ENCODE data around the gene RBL2. TPM values are rescaled to one million over a fixed set of nuclear protein-coding genes. Genes with fewer than 3 reads are reported as not detected.

The RBL2 gene
- total RNA-seq, 2 donors from 2014 or later, result 109 to 117 TPM

DNA sequence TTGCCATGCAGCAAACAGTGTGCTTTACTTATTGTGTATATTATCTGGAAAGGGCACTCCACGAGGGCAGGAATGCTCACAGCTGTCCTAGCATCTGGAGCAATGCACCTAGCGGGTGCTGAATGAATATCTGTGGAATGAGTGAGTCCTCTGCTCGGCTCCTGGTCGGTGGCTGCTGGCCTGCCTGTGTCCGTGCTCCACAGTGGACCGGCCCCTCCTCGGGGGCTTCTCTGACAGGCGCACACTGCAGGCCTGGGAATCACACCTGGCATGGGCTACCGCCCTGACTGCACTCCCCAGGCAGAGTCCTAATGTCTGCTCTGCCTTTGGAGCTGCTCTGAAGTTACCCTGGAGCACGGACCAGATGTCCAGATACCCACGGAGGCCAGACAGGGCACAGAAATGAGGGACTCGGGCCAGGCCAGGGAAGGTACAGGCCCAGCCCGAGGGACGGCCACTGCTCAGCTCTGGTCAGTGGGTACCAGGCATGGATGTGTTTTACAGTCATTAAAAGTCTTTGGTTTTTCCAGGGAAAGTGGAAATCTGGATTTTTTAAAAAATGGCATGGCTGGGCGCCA lies 89.8 kb downstream of the RBL2 start:
- intact Hi-C loops (cut with DNase I), result no loop called here
- H3K27me3 ChIP-seq (replicated peaks; ENCODE audit: insufficient read depth), result no peaks in the 10 kb centered on the region
- DNase-seq (ENCODE audit: low spot score), result no peak
- TF ChIP-seq POLR2A (IDR thresholded peaks at IDR 0.05), result no peak
- TF ChIP-seq, protein P1, sequence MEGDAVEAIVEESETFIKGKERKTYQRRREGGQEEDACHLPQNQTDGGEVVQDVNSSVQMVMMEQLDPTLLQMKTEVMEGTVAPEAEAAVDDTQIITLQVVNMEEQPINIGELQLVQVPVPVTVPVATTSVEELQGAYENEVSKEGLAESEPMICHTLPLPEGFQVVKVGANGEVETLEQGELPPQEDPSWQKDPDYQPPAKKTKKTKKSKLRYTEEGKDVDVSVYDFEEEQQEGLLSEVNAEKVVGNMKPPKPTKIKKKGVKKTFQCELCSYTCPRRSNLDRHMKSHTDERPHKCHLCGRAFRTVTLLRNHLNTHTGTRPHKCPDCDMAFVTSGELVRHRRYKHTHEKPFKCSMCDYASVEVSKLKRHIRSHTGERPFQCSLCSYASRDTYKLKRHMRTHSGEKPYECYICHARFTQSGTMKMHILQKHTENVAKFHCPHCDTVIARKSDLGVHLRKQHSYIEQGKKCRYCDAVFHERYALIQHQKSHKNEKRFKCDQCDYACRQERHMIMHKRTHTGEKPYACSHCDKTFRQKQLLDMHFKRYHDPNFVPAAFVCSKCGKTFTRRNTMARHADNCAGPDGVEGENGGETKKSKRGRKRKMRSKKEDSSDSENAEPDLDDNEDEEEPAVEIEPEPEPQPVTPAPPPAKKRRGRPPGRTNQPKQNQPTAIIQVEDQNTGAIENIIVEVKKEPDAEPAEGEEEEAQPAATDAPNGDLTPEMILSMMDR (IDR thresholded peaks at IDR 0.05), result no peak
- no peak for TF ChIP-seq POLR2AphosphoS5 (IDR thresholded peaks at IDR 0.05)
- no peaks in the 10 kb centered on the region for H3K36me3 ChIP-seq
- H3K9me3 ChIP-seq, result no peaks in the 10 kb centered on the region
- H3K4me3 ChIP-seq, result no peak overlapping the region
- no peaks in the 10 kb centered on the region for H3K4me1 ChIP-seq (replicated peaks)
- WGBS, result 90% methylated on average over 15 of the region's 15 CpGs
- no peak overlapping the region for H3K27ac ChIP-seq

DNA sequence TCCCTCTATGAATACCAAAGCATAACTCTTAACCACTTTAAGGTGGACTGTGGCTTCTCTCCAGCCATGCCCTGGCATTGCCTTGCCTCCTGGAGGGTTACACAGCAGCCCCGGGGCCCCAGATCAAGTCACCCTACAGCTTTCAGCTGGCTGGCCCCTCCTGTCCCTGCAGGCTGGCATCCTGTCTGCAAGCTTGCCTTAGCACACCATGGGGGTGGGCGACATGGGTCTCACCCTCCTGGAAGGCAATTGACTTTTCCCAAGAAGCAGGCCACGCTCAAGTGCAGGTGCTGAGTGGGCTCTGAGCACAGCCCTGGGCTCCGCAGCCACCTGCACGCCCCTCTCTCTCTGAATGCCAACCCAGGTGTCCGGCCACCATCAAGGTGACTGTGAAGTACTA lies 94.5 kb downstream of the RBL2 start:
- Histone ChIP-seq H3K4me3 (no peak overlapping the region), H3K27ac (no peak overlapping the region), H3K36me3 (no peaks in the 10 kb centered on the region), H3K4me1 (replicated peaks) (no peaks in the 10 kb centered on the region), H3K9me3 (no peaks in the 10 kb centered on the region), H3K27me3 (replicated peaks; ENCODE audit: insufficient read depth) (no peaks in the 10 kb centered on the region)
- TF ChIP-seq, protein P1 (IDR thresholded peaks at IDR 0.05), result no peak
- TF ChIP-seq POLR2A (IDR thresholded peaks at IDR 0.05) (no peak), POLR2AphosphoS5 (IDR thresholded peaks at IDR 0.05) (no peak)
- no peak for DNase-seq (ENCODE audit: low spot score)
- intact Hi-C loops (cut with DNase I), result no loop called here
- WGBS, result 79% methylated on average over 6 of the region's 6 CpGs

DNA sequence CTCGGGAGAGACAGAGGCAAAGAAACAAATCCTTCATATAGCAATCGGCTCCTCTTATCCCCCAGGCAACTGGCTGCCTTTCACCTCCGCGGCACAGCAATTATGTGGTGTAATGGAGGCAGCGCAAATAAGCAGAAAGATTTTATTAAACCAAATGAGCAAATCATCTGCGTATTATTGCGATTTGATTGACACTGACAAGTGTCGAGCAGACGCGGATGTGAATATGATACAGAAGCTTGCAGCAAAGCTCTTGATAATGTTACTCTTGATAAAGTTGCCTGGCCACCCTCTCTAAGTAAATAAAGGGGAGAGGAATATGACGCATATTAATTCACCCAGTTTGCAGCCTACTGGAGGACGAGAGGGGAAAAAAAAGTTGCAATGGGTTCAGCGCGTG lies 95.2 kb downstream of the RBL2 start:
- 88% methylated on average over 14 of the region's 14 CpGs for WGBS

DNA sequence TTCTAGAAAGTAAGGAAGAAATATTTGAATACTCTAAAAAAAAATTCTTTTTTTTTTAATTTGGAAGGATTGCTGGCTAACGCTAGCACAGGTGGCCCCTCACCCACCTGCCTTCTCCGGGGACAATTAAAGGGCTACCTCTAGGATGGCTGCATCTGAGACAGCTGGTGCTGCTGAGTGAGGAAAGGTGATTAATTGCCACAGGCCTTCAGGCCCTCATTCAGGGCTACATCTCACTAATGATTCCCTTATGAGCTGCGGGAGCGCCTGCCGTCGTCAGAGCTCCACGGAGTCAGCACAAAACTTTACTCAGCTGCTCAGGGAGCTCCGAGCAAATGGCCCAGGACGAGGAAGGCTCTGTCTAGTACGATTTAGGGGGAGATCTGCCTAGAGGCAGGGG lies 95.8 kb downstream of the RBL2 start:
- Histone ChIP-seq H3K27me3 (replicated peaks; ENCODE audit: insufficient read depth) (no peaks in the 10 kb centered on the region), H3K9me3 (no peaks in the 10 kb centered on the region), H3K36me3 (no peaks in the 10 kb centered on the region), H3K4me3 (no peak overlapping the region), H3K27ac (no peak overlapping the region), H3K4me1 (replicated peaks) (no peaks in the 10 kb centered on the region)
- TF ChIP-seq POLR2A (IDR thresholded peaks at IDR 0.05), result no peak
- no peak for TF ChIP-seq POLR2AphosphoS5 (IDR thresholded peaks at IDR 0.05)
- TF ChIP-seq, protein P1 (IDR thresholded peaks at IDR 0.05), result no peak
- intact Hi-C loops (cut with DNase I), result no loop called here
- WGBS, result 65% methylated on average over 10 of the region's 10 CpGs
- no peak for DNase-seq (ENCODE audit: low spot score)

More for the DNA sequence above, 95.2 kb downstream of the RBL2 start:
- TF ChIP-seq, protein P1 (IDR thresholded peaks at IDR 0.05), result no peak
- no peak for TF ChIP-seq POLR2AphosphoS5 (IDR thresholded peaks at IDR 0.05)
- Histone ChIP-seq H3K4me1 (replicated peaks) (no peaks in the 10 kb centered on the region), H3K9me3 (no peaks in the 10 kb centered on the region), H3K27me3 (replicated peaks; ENCODE audit: insufficient read depth) (no peaks in the 10 kb centered on the region), H3K36me3 (no peaks in the 10 kb centered on the region), H3K4me3 (no peak overlapping the region), H3K27ac (no peak overlapping the region)
- intact Hi-C loops (cut with DNase I), result no loop called here
- no peak for DNase-seq (ENCODE audit: low spot score)

DNA sequence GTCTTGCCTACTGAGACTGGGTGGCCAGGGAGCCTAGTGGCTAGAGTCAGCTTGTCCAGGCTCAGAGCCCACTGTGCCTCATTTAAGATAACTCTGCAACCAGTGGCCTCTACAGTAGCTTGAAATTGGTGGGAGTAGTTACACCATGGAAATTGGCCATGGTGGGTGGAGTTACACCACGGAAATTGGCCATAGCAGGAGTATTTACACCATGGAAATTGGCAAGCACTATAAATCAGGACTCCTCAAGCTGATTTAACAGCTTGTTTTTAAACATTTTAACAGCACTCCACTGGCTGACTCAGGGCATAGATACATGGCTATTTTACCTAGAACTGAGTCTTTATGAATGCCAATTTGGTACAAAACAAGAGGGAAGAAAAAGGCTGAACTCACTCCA lies 96.5 kb downstream of the RBL2 start:
- Histone ChIP-seq H3K4me1 (replicated peaks) (no peaks in the 10 kb centered on the region), H3K4me3 (no peak overlapping the region), H3K27me3 (replicated peaks; ENCODE audit: insufficient read depth) (no peaks in the 10 kb centered on the region), H3K9me3 (no peaks in the 10 kb centered on the region), H3K36me3 (no peaks in the 10 kb centered on the region), H3K27ac (no peak overlapping the region)
- no peak for DNase-seq (ENCODE audit: low spot score)
- WGBS, result 67% methylated on average over 1 of the region's 1 CpG
- TF ChIP-seq POLR2AphosphoS5 (IDR thresholded peaks at IDR 0.05) (no peak), POLR2A (IDR thresholded peaks at IDR 0.05) (no peak)
- TF ChIP-seq, protein P1 (IDR thresholded peaks at IDR 0.05), result no peak
- intact Hi-C loops (cut with DNase I), result no loop called here
